ENCODE results near the gene SLC6A16.

The SLC6A16 gene

GRCh38 chr19:49241769-49242168 lies 83.2 kb downstream of the SLC6A16 start:
- no peak overlapping the region for H3K4me3 ChIP-seq (ENCODE audit: low read depth, low read length)
- TF ChIP-seq, protein P1, sequence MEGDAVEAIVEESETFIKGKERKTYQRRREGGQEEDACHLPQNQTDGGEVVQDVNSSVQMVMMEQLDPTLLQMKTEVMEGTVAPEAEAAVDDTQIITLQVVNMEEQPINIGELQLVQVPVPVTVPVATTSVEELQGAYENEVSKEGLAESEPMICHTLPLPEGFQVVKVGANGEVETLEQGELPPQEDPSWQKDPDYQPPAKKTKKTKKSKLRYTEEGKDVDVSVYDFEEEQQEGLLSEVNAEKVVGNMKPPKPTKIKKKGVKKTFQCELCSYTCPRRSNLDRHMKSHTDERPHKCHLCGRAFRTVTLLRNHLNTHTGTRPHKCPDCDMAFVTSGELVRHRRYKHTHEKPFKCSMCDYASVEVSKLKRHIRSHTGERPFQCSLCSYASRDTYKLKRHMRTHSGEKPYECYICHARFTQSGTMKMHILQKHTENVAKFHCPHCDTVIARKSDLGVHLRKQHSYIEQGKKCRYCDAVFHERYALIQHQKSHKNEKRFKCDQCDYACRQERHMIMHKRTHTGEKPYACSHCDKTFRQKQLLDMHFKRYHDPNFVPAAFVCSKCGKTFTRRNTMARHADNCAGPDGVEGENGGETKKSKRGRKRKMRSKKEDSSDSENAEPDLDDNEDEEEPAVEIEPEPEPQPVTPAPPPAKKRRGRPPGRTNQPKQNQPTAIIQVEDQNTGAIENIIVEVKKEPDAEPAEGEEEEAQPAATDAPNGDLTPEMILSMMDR (IDR thresholded peaks at IDR 0.05; ENCODE audit: control insufficient read depth, extremely low read depth, insufficient read depth), result no peak
- DNase-seq (ENCODE audit: low read depth), result no peak

Data from LNCaP clone FGC (cell line).